T-helper 1 cell treated with Interleukin-12 subunit alpha and Interleukin-12 subunit beta and Interleukin-4 antibody, amounts not matched to agents 30 μg/mL and 1 μg/mL, for 36 hours (primary cell): ENCODE measurements around the gene ETFRF1.

Experiments
- H3K27ac Mint-ChIP-seq: one replicate; pipeline ENCODE4 v1.8.0; 2021; ENCODE audit warnings: mild to moderate bottlenecking, mixed read lengths
- H3K27me3 Mint-ChIP-seq: one replicate; pipeline ENCODE4 v1.8.0; 2021; ENCODE audit warnings: low read depth, mixed read lengths
- H3K36me3 Mint-ChIP-seq: one replicate; pipeline ENCODE4 v1.8.0; 2021; ENCODE audit warnings: low read depth, mixed read lengths
- H3K4me1 Mint-ChIP-seq: one replicate; pipeline ENCODE4 v1.8.0; 2021; ENCODE audit warnings: low read depth, mixed read lengths
- H3K4me3 Mint-ChIP-seq: one replicate; pipeline ENCODE4 v1.8.0; 2021; ENCODE audit warnings: mild to moderate bottlenecking, moderate library complexity, mixed read lengths
- H3K9me3 Mint-ChIP-seq: one replicate; pipeline ENCODE4 v1.8.0; 2021; ENCODE audit warnings: mixed read lengths

ETFRF1 gene

GRCh38 chr12:25194214-25194613, 823 bp upstream of the ETFRF1 start:
- H3K27ac Mint-ChIP-seq = peak overlapping the region; percentile 92
- H3K36me3 Mint-ChIP-seq = peaks cover 4% of the 10 kb centered on the region
- peaks cover 5% of the 10 kb centered on the region for H3K27me3 Mint-ChIP-seq
- peak overlapping the region; percentile 99 for H3K4me3 Mint-ChIP-seq
- no peaks in the 10 kb centered on the region for H3K9me3 Mint-ChIP-seq
- H3K4me1 Mint-ChIP-seq = peaks cover 23% of the 10 kb centered on the region

GRCh38 chr12:25194722-25195055, 348 bp upstream of the ETFRF1 start:
- peak overlapping the region; percentile 99 for H3K4me3 Mint-ChIP-seq
- no peaks in the 10 kb centered on the region for H3K9me3 Mint-ChIP-seq
- H3K27ac Mint-ChIP-seq = peak overlapping the region; percentile 92
- peaks cover 5% of the 10 kb centered on the region for H3K27me3 Mint-ChIP-seq
- H3K36me3 Mint-ChIP-seq = peaks cover 6% of the 10 kb centered on the region
- H3K4me1 Mint-ChIP-seq = peaks cover 23% of the 10 kb centered on the region

- Mint-ChIP-seq H3K9me3 (no peaks in the 10 kb centered on the region), H3K4me3 (no peak overlapping the region), H3K27me3 (no peaks in the 10 kb centered on the region), H3K27ac (no peak overlapping the region), H3K4me1 (peaks cover 23% of the 10 kb centered on the region), H3K36me3 (peaks cover 21% of the 10 kb centered on the region)
These were observed 2.6 kb downstream of the ETFRF1 start for GRCh38 chr12:25197608-25198007.

GRCh38 chr12:25200703-25201102, 5.7 kb downstream of the ETFRF1 start:
- no peak overlapping the region for H3K4me3 Mint-ChIP-seq
- peaks cover 23% of the 10 kb centered on the region for H3K36me3 Mint-ChIP-seq
- H3K9me3 Mint-ChIP-seq = no peaks in the 10 kb centered on the region
- no peaks in the 10 kb centered on the region for H3K27me3 Mint-ChIP-seq
- H3K4me1 Mint-ChIP-seq = peaks cover 6% of the 10 kb centered on the region
- no peak overlapping the region for H3K27ac Mint-ChIP-seq

- Mint-ChIP-seq H3K27ac (no peak overlapping the region), H3K4me1 (peaks cover 2% of the 10 kb centered on the region), H3K4me3 (no peak overlapping the region), H3K27me3 (no peaks in the 10 kb centered on the region), H3K36me3 (peaks cover 26% of the 10 kb centered on the region), H3K9me3 (no peaks in the 10 kb centered on the region)
These were observed 7.1 kb downstream of the ETFRF1 start for GRCh38 chr12:25202137-25202536.

GRCh38 chr12:25207411-25207810, 12.4 kb downstream of the ETFRF1 start:
- H3K4me3 Mint-ChIP-seq = no peak overlapping the region
- no peaks in the 10 kb centered on the region for H3K9me3 Mint-ChIP-seq
- H3K36me3 Mint-ChIP-seq = peaks cover 18% of the 10 kb centered on the region
- no peaks in the 10 kb centered on the region for H3K27me3 Mint-ChIP-seq
- no peak overlapping the region for H3K27ac Mint-ChIP-seq
- peaks cover 4% of the 10 kb centered on the region for H3K4me1 Mint-ChIP-seq

- Mint-ChIP-seq H3K36me3 (peaks cover 16% of the 10 kb centered on the region), H3K4me3 (no peak overlapping the region), H3K4me1 (peaks cover 4% of the 10 kb centered on the region), H3K27ac (no peak overlapping the region), H3K9me3 (no peaks in the 10 kb centered on the region), H3K27me3 (no peaks in the 10 kb centered on the region)
These were observed 12.8 kb downstream of the ETFRF1 start for GRCh38 chr12:25207846-25208245.

GRCh38 chr12:25208554-25208953, 13.5 kb downstream of the ETFRF1 start:
- Mint-ChIP-seq H3K4me1 (peaks cover 4% of the 10 kb centered on the region), H3K36me3 (peaks cover 12% of the 10 kb centered on the region), H3K27me3 (no peaks in the 10 kb centered on the region), H3K4me3 (no peak overlapping the region), H3K9me3 (no peaks in the 10 kb centered on the region), H3K27ac (no peak overlapping the region)

- Mint-ChIP-seq H3K36me3 (peaks cover 16% of the 10 kb centered on the region), H3K4me1 (peaks cover 7% of the 10 kb centered on the region), H3K4me3 (no peak overlapping the region), H3K27me3 (no peaks in the 10 kb centered on the region), H3K9me3 (no peaks in the 10 kb centered on the region), H3K27ac (no peak overlapping the region)
These were observed 18.3 kb downstream of the ETFRF1 start for GRCh38 chr12:25213338-25213737.

- H3K4me1 Mint-ChIP-seq = peaks cover 9% of the 10 kb centered on the region
- peaks cover 25% of the 10 kb centered on the region for H3K36me3 Mint-ChIP-seq
- no peak overlapping the region for H3K27ac Mint-ChIP-seq
- no peaks in the 10 kb centered on the region for H3K9me3 Mint-ChIP-seq
- H3K27me3 Mint-ChIP-seq = no peaks in the 10 kb centered on the region
- H3K4me3 Mint-ChIP-seq = no peak overlapping the region
These were observed 41.2 kb downstream of the ETFRF1 start for GRCh38 chr12:25236190-25236589.

GRCh38 chr12:25236626-25237025, 41.6 kb downstream of the ETFRF1 start:
- Mint-ChIP-seq H3K36me3 (peaks cover 25% of the 10 kb centered on the region), H3K9me3 (no peaks in the 10 kb centered on the region), H3K27ac (no peak overlapping the region), H3K27me3 (no peaks in the 10 kb centered on the region), H3K4me3 (no peak overlapping the region), H3K4me1 (peaks cover 12% of the 10 kb centered on the region)

- H3K36me3 Mint-ChIP-seq = peaks cover 43% of the 10 kb centered on the region
These were observed 46.4 kb downstream of the ETFRF1 start for GRCh38 chr12:25241167-25242020.

GRCh38 chr12:25242981-25243679, 48.1 kb downstream of the ETFRF1 start:
- Mint-ChIP-seq H3K27ac (no peak overlapping the region), H3K9me3 (no peaks in the 10 kb centered on the region), H3K4me3 (no peak overlapping the region), H3K36me3 (peaks cover 40% of the 10 kb centered on the region), H3K4me1 (peaks cover 27% of the 10 kb centered on the region), H3K27me3 (no peaks in the 10 kb centered on the region)

More at GRCh38 chr12:25241167-25242020, 46.4 kb downstream of the ETFRF1 start:
- Mint-ChIP-seq H3K27ac (no peak overlapping the region), H3K9me3 (no peaks in the 10 kb centered on the region), H3K27me3 (no peaks in the 10 kb centered on the region), H3K4me3 (no peak overlapping the region), H3K4me1 (peaks cover 21% of the 10 kb centered on the region)

GRCh38 chr12:25243680-25243990, 48.6 kb downstream of the ETFRF1 start:
- Mint-ChIP-seq H3K36me3 (peaks cover 40% of the 10 kb centered on the region), H3K27me3 (no peaks in the 10 kb centered on the region), H3K4me3 (no peak overlapping the region), H3K4me1 (peaks cover 31% of the 10 kb centered on the region), H3K9me3 (no peaks in the 10 kb centered on the region), H3K27ac (no peak overlapping the region)

- H3K27ac Mint-ChIP-seq = no peak overlapping the region
- H3K9me3 Mint-ChIP-seq = no peaks in the 10 kb centered on the region
- H3K36me3 Mint-ChIP-seq = peaks cover 34% of the 10 kb centered on the region
- no peak overlapping the region for H3K4me3 Mint-ChIP-seq
- peaks cover 30% of the 10 kb centered on the region for H3K4me1 Mint-ChIP-seq
- no peaks in the 10 kb centered on the region for H3K27me3 Mint-ChIP-seq
These were observed 50.5 kb downstream of the ETFRF1 start for GRCh38 chr12:25245491-25245890.
